ENCODE measurements around the gene POLR2H.
A peak's percentile ranks its signal among the peaks of the same experiment; 100 is the strongest.

POLR2H gene

GRCh38 chr3:184378651-184379357 lies 17.3 kb downstream of the POLR2H start:
- Histone ChIP-seq H3K9ac (no peak overlapping the region), H3K4me2 (no peak overlapping the region), H3K4me3 (IDR thresholded peaks at IDR 0.05; ENCODE audit: insufficient read depth, low read depth, low read length) (no peak overlapping the region), H3K27me3 (ENCODE audit: insufficient read depth, low read depth) (peaks cover 62% of the 10 kb centered on the region), H2AFZ (ENCODE audit: low read depth) (no peak overlapping the region), H3K79me2 (ENCODE audit: insufficient read depth, low read depth) (no peaks in the 10 kb centered on the region), H3K4me1 (ENCODE audit: low read depth, poor library complexity, severe bottlenecking) (no peaks in the 10 kb centered on the region), H3K27ac (no peak overlapping the region), H3K36me3 (ENCODE audit: insufficient read depth) (no peaks in the 10 kb centered on the region), H4K20me1 (ENCODE audit: insufficient read depth) (no peaks in the 10 kb centered on the region)
- TF ChIP-seq, protein P1, sequence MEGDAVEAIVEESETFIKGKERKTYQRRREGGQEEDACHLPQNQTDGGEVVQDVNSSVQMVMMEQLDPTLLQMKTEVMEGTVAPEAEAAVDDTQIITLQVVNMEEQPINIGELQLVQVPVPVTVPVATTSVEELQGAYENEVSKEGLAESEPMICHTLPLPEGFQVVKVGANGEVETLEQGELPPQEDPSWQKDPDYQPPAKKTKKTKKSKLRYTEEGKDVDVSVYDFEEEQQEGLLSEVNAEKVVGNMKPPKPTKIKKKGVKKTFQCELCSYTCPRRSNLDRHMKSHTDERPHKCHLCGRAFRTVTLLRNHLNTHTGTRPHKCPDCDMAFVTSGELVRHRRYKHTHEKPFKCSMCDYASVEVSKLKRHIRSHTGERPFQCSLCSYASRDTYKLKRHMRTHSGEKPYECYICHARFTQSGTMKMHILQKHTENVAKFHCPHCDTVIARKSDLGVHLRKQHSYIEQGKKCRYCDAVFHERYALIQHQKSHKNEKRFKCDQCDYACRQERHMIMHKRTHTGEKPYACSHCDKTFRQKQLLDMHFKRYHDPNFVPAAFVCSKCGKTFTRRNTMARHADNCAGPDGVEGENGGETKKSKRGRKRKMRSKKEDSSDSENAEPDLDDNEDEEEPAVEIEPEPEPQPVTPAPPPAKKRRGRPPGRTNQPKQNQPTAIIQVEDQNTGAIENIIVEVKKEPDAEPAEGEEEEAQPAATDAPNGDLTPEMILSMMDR (conservative IDR thresholded peaks at IDR 0.05; ENCODE audit: low read depth, low read length): no peak

DNA sequence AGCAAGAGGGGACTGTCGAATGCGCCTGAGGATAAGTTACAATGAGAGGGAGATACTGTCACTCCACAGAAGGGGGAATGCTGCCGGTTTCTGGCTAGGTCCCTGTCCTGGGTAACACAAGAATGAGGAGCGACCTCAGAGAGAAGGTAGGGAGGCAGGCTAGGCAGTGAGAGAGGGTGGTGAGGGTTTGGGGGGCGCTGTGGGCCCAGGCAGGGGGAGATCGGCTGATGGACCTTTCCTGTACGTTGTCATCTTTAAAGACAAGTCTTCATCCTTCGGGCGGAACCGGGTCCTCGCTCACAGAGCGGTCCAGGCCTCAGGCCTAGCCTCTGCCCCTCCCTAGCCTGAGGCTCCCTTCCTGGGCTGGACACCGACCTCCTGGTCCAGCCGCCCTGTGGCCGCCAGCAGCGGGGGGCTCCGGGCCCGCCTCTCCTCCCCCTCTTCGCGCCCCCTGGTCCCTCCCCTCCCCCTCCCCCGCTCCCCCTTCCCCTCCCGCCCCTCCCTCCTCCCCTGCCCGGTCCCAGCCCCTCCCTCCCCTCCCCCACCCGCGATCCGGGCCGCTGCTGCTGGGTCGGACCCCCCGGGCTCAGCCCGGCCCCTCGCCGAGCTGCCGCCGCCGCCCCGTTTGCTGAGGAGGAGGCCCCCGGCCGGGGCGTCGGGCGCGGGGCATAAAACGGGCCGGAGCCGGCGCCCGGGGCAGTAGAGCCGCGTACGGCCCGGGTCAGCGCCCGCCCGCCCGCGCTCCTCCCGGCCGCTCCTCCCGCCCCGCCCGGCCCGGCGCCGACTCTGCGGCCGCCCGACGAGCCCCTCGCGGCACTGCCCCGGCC lies 18.1 kb downstream of the POLR2H start, which contains the start of gene CHRD:
TSS of gene CHRD (plus strand) at position 697 of the 827 bp plus-strand sequence. CDS start 265 bp downstream, outside the sequence.
- Histone ChIP-seq H4K20me1 (ENCODE audit: insufficient read depth) (no peaks in the 10 kb centered on the region), H3K4me2 (no peak within 1 kb of the TSS), H3K4me3 (IDR thresholded peaks at IDR 0.05; ENCODE audit: insufficient read depth, low read depth, low read length) (no peak within 1 kb of the TSS), H3K9ac (no peak within 1 kb of the TSS), H3K27me3 (ENCODE audit: insufficient read depth, low read depth) (peaks cover 62% of the 10 kb centered on the region), H3K27ac (no peak within 1 kb of the TSS), H3K4me1 (ENCODE audit: low read depth, poor library complexity, severe bottlenecking) (no peaks in the 10 kb centered on the region), H2AFZ (ENCODE audit: low read depth) (peak within 1 kb of the TSS; percentile 32), H3K79me2 (ENCODE audit: insufficient read depth, low read depth) (no peaks in the 10 kb centered on the region), H3K36me3 (ENCODE audit: insufficient read depth) (no peaks in the 10 kb centered on the region)
- TF ChIP-seq, protein P1 (conservative IDR thresholded peaks at IDR 0.05; ENCODE audit: low read depth, low read length): no peak

DNA sequence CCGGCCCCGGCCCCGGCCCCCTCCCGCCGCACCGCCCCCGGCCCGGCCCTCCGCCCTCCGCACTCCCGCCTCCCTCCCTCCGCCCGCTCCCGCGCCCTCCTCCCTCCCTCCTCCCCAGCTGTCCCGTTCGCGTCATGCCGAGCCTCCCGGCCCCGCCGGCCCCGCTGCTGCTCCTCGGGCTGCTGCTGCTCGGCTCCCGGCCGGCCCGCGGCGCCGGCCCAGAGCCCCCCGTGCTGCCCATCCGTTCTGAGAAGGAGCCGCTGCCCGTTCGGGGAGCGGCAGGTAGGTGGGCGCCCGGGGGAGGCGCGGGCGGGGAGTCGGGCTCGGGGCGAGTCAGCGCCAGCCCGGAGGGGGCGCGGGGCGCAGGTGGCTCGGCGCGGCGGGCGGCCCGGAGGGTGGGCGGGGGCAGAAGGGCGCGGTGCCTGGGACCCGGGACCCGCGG lies 18.7 kb downstream of the POLR2H start:
- Histone ChIP-seq H3K36me3 (ENCODE audit: insufficient read depth) (no peaks in the 10 kb centered on the region), H3K4me1 (ENCODE audit: low read depth, poor library complexity, severe bottlenecking) (no peaks in the 10 kb centered on the region), H3K9ac (no peak overlapping the region), H3K27ac (no peak overlapping the region), H2AFZ (ENCODE audit: low read depth) (peak overlapping the region; percentile 32), H3K27me3 (ENCODE audit: insufficient read depth, low read depth) (peaks cover 55% of the 10 kb centered on the region), H3K4me2 (no peak overlapping the region), H3K4me3 (IDR thresholded peaks at IDR 0.05; ENCODE audit: insufficient read depth, low read depth, low read length) (no peak overlapping the region), H4K20me1 (ENCODE audit: insufficient read depth) (no peaks in the 10 kb centered on the region), H3K79me2 (ENCODE audit: insufficient read depth, low read depth) (no peaks in the 10 kb centered on the region)
- TF ChIP-seq, protein P1 (conservative IDR thresholded peaks at IDR 0.05; ENCODE audit: low read depth, low read length): no peak

DNA sequence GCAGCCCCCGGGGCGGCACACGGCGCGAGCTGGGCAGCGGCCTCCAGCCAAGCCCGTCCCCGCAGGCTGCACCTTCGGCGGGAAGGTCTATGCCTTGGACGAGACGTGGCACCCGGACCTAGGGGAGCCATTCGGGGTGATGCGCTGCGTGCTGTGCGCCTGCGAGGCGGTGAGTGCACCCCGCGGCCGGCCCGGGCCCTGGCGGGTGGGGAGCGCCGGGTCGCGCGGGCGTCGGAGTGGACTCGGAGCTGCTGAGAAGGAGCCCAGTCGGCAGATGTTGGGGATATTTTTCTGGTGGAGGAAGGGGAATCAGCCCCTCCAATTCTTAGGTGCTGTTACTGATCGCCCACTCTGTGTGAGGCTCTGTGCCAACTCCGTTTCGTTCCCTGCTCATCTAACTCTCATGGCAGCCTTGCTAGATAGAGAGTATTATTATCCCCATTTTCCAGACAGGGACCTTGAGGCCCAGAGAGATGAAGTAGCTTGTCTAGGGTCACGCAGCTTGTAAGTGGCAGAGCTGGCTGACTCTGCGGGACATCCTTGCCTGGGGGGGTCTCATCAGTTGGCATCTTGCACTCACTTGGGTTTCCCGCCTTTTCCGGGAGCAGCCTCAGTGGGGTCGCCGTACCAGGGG lies 19.2 kb downstream of the POLR2H start:
- TF ChIP-seq, protein P1 (conservative IDR thresholded peaks at IDR 0.05; ENCODE audit: low read depth, low read length): no peak
- Histone ChIP-seq H3K4me3 (IDR thresholded peaks at IDR 0.05; ENCODE audit: insufficient read depth, low read depth, low read length) (no peak overlapping the region), H3K36me3 (ENCODE audit: insufficient read depth) (no peaks in the 10 kb centered on the region), H3K4me1 (ENCODE audit: low read depth, poor library complexity, severe bottlenecking) (no peaks in the 10 kb centered on the region), H3K27ac (no peak overlapping the region), H3K9ac (no peak overlapping the region), H3K4me2 (no peak overlapping the region), H3K79me2 (ENCODE audit: insufficient read depth, low read depth) (no peaks in the 10 kb centered on the region), H2AFZ (ENCODE audit: low read depth) (peak overlapping the region; percentile 32; the same call in 1 of the 2 replicates), H4K20me1 (ENCODE audit: insufficient read depth) (no peaks in the 10 kb centered on the region), H3K27me3 (ENCODE audit: insufficient read depth, low read depth) (peaks cover 50% of the 10 kb centered on the region)

Measured in KMS-11 (cell line).